ENCODE measurements around the gene PTPRK. TPM values are rescaled to one million over a fixed set of nuclear protein-coding genes. Genes with fewer than 3 reads are reported as not detected.

The PTPRK gene
- total RNA-seq, 2 donors from 2014 or later: 7.6 to 12.3 TPM

DNA sequence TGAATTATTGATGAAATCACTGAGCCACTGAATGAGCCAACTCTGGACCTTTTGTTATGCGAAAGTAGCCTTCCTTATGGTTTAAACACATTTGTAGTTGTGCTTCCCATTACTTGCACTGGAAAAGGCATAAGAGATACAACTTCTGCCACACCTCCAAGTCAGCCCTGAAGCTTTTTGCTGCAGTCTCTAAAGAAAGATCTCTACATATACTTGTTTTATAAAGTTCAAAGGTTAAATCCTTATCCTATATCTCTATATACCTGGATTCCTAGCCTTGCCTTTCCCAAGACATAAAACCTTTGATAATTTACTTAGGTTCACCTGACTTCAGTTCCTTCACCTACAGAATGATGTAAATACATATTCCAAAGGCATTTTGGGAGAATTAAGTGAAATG is 132.0 kb downstream of the PTPRK start:
- ATAC-seq (replicated peaks): no peak
- peaks cover 3% of the 10 kb centered on the region for H3K27me3 Mint-ChIP-seq
- H3K27ac Mint-ChIP-seq: no peak overlapping the region
- no peak overlapping the region for H3K4me3 Mint-ChIP-seq
- no peaks in the 10 kb centered on the region for H3K36me3 Mint-ChIP-seq (ENCODE audit: low read depth)
- H3K4me1 Mint-ChIP-seq: no peaks in the 10 kb centered on the region
- H3K9me3 Mint-ChIP-seq: no peaks in the 10 kb centered on the region

DNA sequence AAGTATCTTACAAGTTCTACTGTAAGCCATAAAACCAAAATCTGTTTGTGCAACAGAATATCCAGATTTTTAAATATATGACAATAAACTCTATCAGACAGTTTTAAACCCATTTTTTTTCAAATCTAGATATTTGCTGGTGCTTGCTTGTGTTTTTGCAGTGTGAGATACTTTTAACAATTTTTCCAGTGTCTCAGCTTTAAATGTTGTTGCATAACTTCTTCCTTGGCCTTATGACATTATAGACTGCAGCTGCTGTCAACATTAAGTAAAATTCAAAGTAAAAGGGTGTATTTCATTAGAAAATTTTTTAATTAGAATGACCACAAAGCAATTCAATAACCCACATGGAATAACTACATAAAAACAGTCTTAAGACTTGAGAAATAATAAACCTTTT is 139.5 kb downstream of the PTPRK start:
- Mint-ChIP-seq H3K4me1 (no peaks in the 10 kb centered on the region), H3K27ac (no peak overlapping the region), H3K36me3 (ENCODE audit: low read depth) (no peaks in the 10 kb centered on the region), H3K9me3 (peaks cover 3% of the 10 kb centered on the region), H3K27me3 (no peaks in the 10 kb centered on the region), H3K4me3 (no peak overlapping the region)
- ATAC-seq (replicated peaks): no peak

DNA sequence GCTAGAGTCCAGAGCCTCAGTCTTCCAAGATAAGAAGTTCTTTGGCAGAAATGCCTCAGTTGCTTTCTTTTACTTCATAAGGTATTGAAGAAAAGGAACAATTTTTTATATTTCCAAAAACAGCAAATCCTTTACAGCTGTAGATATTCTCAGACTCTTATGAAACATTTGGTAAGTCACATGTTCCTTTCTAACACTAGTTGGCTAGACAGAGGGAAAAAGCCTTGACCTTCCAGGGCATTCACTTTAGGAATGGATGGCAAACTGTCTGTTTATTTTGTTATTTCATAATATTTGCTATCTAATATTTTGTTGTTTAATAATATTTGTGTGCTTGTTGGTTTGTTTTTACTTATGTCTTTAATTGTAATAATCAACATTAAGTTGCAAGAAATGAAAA is 140.8 kb downstream of the PTPRK start:
- H3K27ac Mint-ChIP-seq: no peak overlapping the region
- peaks cover 1% of the 10 kb centered on the region for H3K27me3 Mint-ChIP-seq
- H3K36me3 Mint-ChIP-seq (ENCODE audit: low read depth): no peaks in the 10 kb centered on the region
- peaks cover 9% of the 10 kb centered on the region for H3K9me3 Mint-ChIP-seq
- no peak for ATAC-seq (replicated peaks)
- H3K4me3 Mint-ChIP-seq: no peak overlapping the region
- H3K4me1 Mint-ChIP-seq: no peaks in the 10 kb centered on the region

DNA sequence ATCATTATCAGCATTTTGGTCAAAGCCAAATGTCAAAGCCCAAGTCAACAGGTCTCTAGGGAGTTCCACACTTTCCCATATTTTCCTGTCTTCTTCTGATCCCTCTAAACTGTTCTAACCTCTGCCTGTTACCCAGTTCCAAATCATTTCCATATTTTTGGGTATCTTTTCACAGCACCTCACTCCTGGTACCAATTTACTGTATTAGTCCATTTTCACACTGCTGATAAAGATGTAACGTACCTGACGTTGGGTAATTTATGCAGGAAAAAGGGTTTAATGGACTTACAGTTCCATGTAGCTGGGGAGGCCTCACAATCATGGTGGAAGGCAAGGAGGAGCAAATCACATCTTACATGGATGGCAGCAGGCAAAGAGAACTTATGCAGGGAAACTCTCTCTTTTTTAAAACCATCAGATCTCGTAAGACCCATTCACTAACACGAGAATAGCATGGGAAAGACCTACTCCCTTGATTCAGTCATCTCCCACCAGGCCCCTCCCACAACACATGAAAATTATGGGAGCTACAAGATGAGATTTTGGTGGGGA is 143.4 kb downstream of the PTPRK start:
- Mint-ChIP-seq H3K4me3 (no peak overlapping the region), H3K36me3 (ENCODE audit: low read depth) (no peaks in the 10 kb centered on the region), H3K27ac (no peak overlapping the region)

DNA sequence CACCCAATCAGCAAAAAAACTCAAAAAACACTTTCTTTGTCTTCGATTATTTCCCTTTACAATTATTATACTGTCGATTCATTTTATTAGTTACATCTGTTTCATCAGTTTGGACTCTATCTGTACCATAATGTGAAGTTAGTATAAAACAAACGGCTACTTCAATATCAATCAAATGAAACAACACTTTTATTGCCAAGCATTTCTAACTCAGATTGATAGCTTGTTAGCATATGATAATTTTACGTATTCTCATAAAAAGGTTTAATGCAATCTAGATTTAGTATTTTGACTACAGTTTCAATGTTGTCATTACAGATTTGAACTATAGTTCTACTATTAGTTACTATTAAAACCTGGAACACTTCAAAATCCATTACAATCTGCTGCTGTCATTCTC is 149.3 kb downstream of the PTPRK start:
- Mint-ChIP-seq H3K4me3 (no peak overlapping the region), H3K27me3 (peaks cover 5% of the 10 kb centered on the region), H3K9me3 (peaks cover 10% of the 10 kb centered on the region), H3K36me3 (ENCODE audit: low read depth) (no peaks in the 10 kb centered on the region), H3K27ac (no peak overlapping the region), H3K4me1 (no peaks in the 10 kb centered on the region)
- no peak for ATAC-seq (replicated peaks)

More for the DNA sequence above, 143.4 kb downstream of the PTPRK start:
- peaks cover 5% of the 10 kb centered on the region for H3K27me3 Mint-ChIP-seq
- H3K4me1 Mint-ChIP-seq: no peaks in the 10 kb centered on the region
- ATAC-seq (replicated peaks): no peak
- H3K9me3 Mint-ChIP-seq: peaks cover 13% of the 10 kb centered on the region

DNA sequence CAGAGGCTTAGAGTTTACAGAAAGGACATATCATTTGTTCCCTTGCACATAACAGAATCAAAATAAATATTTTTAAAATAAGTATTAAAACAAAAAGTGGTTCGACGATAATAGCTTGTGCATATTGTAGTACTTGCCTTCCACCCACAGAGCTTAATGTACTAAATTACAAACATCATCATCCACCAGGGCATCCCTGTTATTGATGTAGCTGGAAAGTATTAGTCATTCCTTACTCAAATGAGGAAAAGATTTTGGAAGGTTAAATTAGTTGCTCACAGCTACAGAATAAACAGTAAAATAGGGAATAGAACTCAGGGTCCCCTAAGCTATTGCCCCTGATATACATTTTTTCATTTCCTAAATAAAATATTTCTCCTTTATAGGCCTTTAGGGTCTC is 150.3 kb downstream of the PTPRK start:
- Mint-ChIP-seq H3K9me3 (peaks cover 9% of the 10 kb centered on the region), H3K4me3 (no peak overlapping the region), H3K36me3 (ENCODE audit: low read depth) (no peaks in the 10 kb centered on the region), H3K4me1 (no peaks in the 10 kb centered on the region), H3K27ac (no peak overlapping the region), H3K27me3 (peaks cover 5% of the 10 kb centered on the region)
- ATAC-seq (replicated peaks): peak; percentile 34

DNA sequence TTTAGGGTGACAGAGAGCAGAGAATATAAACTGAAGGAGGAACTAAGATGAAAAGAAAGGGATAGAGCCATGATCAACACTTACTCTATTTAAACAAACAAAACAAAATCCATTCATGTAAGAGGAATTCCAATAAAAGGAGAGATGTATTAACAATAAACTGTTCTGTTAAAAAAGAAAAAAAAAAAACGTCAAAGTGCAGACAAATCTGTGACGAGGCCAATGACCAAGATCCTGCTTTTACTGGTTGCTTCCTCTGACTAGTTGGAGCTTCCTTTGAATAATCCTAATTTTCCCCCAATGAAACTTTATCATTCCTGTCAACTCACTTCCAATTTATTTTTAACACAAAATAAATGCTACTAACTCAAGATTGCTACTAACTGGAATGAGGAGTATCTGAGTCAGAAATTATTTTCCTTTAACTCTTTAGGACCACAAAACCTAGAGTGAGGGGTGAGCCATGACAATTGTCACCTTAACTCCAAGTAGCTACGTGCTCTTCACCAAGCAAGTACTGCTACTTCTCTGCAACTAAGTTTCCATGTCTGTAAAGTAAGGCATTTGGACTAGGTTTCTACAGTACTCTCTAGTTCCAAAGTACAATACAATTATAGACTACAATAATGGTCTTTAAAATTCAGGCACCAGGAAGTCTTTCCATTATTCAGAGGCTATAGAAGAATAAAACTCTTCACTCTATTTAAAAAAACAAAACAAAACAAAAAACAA is 152.0 kb downstream of the PTPRK start:
- Mint-ChIP-seq H3K9me3 (no peaks in the 10 kb centered on the region), H3K36me3 (ENCODE audit: low read depth) (no peaks in the 10 kb centered on the region), H3K27ac (no peak overlapping the region), H3K4me3 (no peak overlapping the region), H3K4me1 (no peaks in the 10 kb centered on the region), H3K27me3 (no peaks in the 10 kb centered on the region)
- ATAC-seq (replicated peaks): no peak

DNA sequence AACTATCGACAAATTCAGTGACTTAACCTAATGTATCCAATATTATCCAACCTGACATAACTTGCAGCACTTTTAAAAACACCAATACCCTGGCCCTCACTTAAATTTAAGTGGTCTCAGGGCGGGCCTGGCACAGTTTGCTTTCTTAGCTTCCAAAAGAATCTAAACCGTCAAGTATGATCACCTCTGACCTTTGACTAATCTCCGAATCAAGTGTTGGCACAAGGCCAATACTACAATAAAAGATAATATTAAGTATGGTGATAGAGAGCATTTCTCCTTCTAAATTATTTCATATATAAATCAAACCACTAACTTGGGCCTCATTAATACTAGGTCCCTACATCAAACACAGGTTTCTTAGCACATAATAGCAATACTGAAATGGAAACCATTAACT is 153.0 kb downstream of the PTPRK start:
- Mint-ChIP-seq H3K27me3 (no peaks in the 10 kb centered on the region), H3K36me3 (ENCODE audit: low read depth) (no peaks in the 10 kb centered on the region), H3K27ac (no peak overlapping the region), H3K4me1 (no peaks in the 10 kb centered on the region), H3K9me3 (no peaks in the 10 kb centered on the region), H3K4me3 (no peak overlapping the region)
- no peak for ATAC-seq (replicated peaks)

DNA sequence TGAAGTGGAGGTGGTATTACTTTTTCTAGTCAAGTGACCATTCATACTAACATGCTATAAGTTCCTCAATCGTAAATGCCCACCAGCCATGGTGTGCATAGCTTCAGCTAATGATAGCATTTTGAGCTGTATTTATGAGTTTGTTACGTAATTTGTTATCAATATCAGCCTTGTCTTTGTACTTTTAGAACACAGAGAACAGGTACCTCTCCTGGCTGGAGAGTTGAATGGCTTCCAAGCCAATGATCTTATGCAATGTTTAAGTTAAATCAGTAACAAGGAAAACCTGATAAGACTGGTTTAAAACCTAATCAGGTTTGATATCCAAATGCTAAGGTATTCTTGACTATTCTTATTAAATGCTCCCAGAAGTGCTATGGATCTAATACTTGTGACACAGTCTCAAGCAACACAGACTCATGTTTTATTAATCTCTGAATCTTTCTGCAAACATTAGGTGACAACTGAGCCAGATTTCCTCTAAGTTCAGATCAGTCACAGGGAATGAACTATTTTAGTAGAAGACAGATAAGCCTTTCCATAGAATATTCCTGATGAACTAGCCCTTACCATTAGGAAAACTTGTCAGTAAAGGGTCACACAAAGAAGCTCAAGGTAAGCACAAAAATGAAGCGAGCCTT is 154.8 kb downstream of the PTPRK start:
- ATAC-seq (replicated peaks): no peak
- H3K4me1 Mint-ChIP-seq: no peaks in the 10 kb centered on the region
- no peaks in the 10 kb centered on the region for H3K36me3 Mint-ChIP-seq (ENCODE audit: low read depth)
- no peaks in the 10 kb centered on the region for H3K27me3 Mint-ChIP-seq
- no peak overlapping the region for H3K27ac Mint-ChIP-seq
- H3K4me3 Mint-ChIP-seq: no peak overlapping the region
- H3K9me3 Mint-ChIP-seq: no peaks in the 10 kb centered on the region

DNA sequence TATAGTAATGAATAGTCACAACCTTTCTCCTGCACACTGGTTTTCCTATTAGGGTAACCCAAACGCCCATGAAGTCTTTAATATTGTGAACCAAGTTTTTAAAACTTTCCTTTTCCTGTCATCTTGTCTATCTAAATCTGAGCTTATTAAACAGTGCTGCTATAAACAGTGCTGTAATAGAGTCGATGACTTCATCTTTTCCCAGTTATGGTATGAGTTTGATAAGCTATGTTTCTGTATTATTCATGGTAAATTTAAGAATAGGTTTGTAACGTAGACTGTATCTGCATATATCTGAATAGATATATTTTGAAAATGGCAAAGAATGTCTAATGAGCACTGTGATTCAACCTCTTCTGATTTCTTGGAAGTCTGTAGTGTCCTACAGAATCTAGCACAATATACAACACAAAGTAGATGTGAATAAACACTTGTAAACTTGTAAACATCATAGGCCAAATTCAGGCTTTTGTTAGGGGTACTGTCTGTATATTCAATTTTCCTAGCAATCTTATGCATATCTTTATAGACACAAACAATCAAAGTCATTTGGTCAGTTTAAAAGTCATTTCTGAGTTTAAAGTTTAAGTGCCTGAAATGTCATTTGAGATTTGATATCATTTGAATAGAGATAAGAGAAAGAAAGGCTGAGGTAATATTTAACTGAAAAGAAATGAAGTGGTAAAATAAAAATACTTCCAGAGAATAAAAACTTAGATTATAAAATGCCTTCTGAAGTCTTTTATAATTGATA is 155.5 kb downstream of the PTPRK start:
- H3K36me3 Mint-ChIP-seq (ENCODE audit: low read depth): no peaks in the 10 kb centered on the region
- no peak overlapping the region for H3K4me3 Mint-ChIP-seq
- no peaks in the 10 kb centered on the region for H3K4me1 Mint-ChIP-seq
- no peaks in the 10 kb centered on the region for H3K27me3 Mint-ChIP-seq
- H3K27ac Mint-ChIP-seq: no peak overlapping the region
- no peaks in the 10 kb centered on the region for H3K9me3 Mint-ChIP-seq
- peak; percentile 34 for ATAC-seq (replicated peaks)

DNA sequence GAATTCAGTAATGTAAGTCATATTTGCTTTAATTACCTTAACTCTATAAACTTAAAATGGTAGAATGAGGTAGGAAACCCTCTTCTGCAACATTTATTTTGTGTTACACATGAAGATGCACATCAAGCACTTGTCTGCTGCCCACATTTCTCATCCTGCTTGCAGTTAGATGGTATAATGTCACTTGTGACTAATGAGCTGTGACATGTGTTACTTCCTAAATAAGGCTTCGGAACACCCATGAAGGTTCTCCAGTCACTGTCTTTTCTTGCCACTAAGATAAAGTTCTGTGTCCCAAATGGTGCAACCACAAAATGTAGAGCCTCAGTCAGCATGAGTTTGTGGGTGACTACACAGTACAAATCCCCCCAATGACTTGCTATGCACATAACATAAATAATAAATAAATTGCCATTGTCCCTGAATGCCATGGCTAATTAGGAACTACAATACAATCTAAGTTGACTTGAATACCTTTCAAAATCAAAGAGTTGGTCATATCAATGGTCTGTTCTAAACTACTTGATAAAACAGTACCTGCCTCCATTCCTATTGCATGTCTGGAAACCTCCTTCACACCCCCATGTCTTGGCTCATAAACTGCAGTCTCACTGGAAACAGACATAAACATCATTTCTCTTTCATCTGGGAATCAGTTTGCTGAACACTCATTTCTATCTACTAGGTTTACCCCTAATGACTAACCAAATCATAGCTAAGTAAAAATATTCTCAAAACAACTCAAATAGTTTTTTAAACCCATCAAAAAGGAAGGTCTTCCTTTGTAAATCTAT is 157.2 kb downstream of the PTPRK start:
- no peaks in the 10 kb centered on the region for H3K36me3 Mint-ChIP-seq (ENCODE audit: low read depth)
- ATAC-seq (replicated peaks): peak; percentile 39
- no peak overlapping the region for H3K27ac Mint-ChIP-seq
- H3K27me3 Mint-ChIP-seq: peaks cover 2% of the 10 kb centered on the region
- H3K4me1 Mint-ChIP-seq: no peaks in the 10 kb centered on the region
- H3K4me3 Mint-ChIP-seq: no peak overlapping the region
- H3K9me3 Mint-ChIP-seq: no peaks in the 10 kb centered on the region

DNA sequence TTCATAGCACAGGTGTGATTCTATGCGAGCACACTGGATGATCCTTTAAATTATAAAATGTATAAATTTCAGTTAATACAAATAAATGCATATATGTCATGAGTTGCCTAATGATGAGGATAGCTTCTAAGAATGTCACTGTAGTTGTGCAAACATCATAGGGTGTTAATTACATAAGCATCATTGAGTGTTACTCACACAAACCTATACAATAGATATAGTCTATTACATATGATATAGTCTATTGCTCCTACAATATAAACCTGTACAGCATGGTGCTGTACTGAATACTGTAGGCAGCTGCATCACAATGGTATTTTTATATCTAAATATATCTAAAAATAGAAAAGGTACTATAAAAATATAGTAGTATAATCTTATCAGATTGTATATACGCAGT is 159.0 kb downstream of the PTPRK start:
- no peak overlapping the region for H3K4me3 Mint-ChIP-seq
- peaks cover 6% of the 10 kb centered on the region for H3K27me3 Mint-ChIP-seq
- H3K36me3 Mint-ChIP-seq (ENCODE audit: low read depth): no peaks in the 10 kb centered on the region
- no peaks in the 10 kb centered on the region for H3K4me1 Mint-ChIP-seq
- ATAC-seq (replicated peaks): no peak
- H3K27ac Mint-ChIP-seq: no peak overlapping the region
- H3K9me3 Mint-ChIP-seq: no peaks in the 10 kb centered on the region

DNA sequence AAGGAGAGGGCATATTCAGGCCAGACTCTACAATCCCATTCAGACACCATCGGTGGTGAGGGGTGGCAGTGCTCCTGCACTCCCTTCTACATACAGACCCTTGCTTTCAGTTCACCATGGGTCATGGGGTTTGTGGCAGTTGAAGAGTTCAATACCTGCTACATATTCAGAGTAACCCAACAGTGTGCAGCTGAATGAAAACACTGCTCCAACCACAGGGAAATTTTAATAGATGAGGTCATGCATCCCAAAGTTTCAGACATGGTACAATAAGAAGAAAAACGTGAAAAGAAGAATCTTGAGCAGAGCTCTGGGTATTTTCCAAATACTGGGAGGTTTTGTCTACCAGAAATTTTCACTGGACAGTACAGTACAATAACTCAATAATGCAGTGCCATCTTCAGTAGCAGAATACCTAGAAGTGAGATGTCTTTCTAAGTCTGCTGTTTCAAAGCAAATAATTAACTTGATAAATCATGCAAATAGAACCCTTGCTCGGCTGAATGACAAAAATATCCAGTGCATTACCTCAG is 162.1 kb downstream of the PTPRK start:
- ATAC-seq (replicated peaks): no peak
- Mint-ChIP-seq H3K4me3 (no peak overlapping the region), H3K9me3 (no peaks in the 10 kb centered on the region), H3K4me1 (no peaks in the 10 kb centered on the region), H3K27ac (no peak overlapping the region), H3K36me3 (ENCODE audit: low read depth) (no peaks in the 10 kb centered on the region), H3K27me3 (peaks cover 10% of the 10 kb centered on the region)

All from activated T-helper 17 cell treated with anti-CD3 and anti-CD28 coated beads, Interleukin-2, amount 50 U/mL, for 72 hours (primary cell).